Thymus (tissue), 11 donors: Measurements from ENCODE around the gene NBAS. TPM values are rescaled to one million over a fixed set of nuclear protein-coding genes. Genes with fewer than 3 reads are reported as not detected.

Experiments
- DNase-seq, 9 donors: peaks; one replicate each; pipeline ENCODE4 v3.0.0-alpha.2; 2013; ENCODE audit warnings: low spot score in 9 of 9, low read depth in 6 of 9, missing footprints in 1 of 9
- H3K27ac ChIP-seq, 2 donors: one replicate each; pipeline ENCODE4 v1.5.1; 2013; ENCODE audit warnings: control low read depth in 1 of 2, low read depth in 1 of 2, low read length in 1 of 2, mild to moderate bottlenecking in 1 of 2, moderate library complexity in 1 of 2
- H3K27me3 ChIP-seq, 2 donors: one replicate each; pipeline ENCODE4 v1.5.1; 2013; ENCODE audit warnings: low read length in 1 of 2; ENCODE audit not compliant: control insufficient read depth in 2 of 2, insufficient read depth in 1 of 2
- H3K36me3 ChIP-seq, 2 donors: one replicate each; pipeline ENCODE4 v1.5.1; 2013; ENCODE audit warnings: low read length in 1 of 2, mild to moderate bottlenecking in 1 of 2, moderate library complexity in 1 of 2; ENCODE audit not compliant: control insufficient read depth in 2 of 2, insufficient read depth in 2 of 2
- H3K4me1 ChIP-seq, 2 donors: one replicate each; pipeline ENCODE4 v1.5.1; 2013; ENCODE audit warnings: low read length in 2 of 2; ENCODE audit not compliant: control insufficient read depth in 2 of 2, insufficient read depth in 2 of 2
- H3K4me3 ChIP-seq, 2 donors: one replicate each; pipeline ENCODE4 v1.5.1; 2013; ENCODE audit warnings: low read length in 2 of 2, control low read depth in 1 of 2, mild to moderate bottlenecking in 1 of 2
- H3K9me3 ChIP-seq, 2 donors: one replicate each; pipeline ENCODE4 v1.5.1; 2013; ENCODE audit warnings: low read length in 1 of 2, mild to moderate bottlenecking in 1 of 2; ENCODE audit not compliant: control insufficient read depth in 2 of 2, insufficient read depth in 1 of 2
- WGBS: extraction: QIAGEN DNeasy Blood & Tissue Kit; methylation state at CpG from one replicate; pipeline ENCODE4 v1.1.7; 2013; 5-methylcytosine and 5-hydroxymethylcytosine counted together
- polyA plus RNA-seq: library from polyadenylated mRNA; stranded (reverse); fragments of 200-250 nt; gene quantifications from one replicate; pipeline ENCODE4 v1.2.3, GENCODE V29; 2013
- total RNA-seq: library from RNA; stranded (reverse); fragments of 120-200 nt; gene quantifications from one replicate; pipeline ENCODE4 v1.2.4, GENCODE V29; 2013
- donor health status: healthy.

Gene NBAS
- total and polyA plus RNA-seq, 2 donors, result 31.4 to 36.9 TPM

- DNase-seq, result no peak
- Histone ChIP-seq H3K27me3 (no peaks in the 10 kb centered on the region), H3K4me3 (no peak overlapping the region), H3K36me3 (peaks cover 0 to 5% of the 10 kb centered on the region in 2 donors), H3K27ac (no peak overlapping the region), H3K9me3 (no peaks in the 10 kb centered on the region), H3K4me1 (peaks cover 5 to 14% of the 10 kb centered on the region in 2 donors)
- WGBS, result 97% methylated on average over 4 of the region's 4 CpGs
These were observed 4.7 kb downstream of the NBAS start for GRCh38 chr2:15556311-15556930.

- 98% methylated on average over 3 of the region's 3 CpGs for WGBS
- Histone ChIP-seq H3K9me3 (no peaks in the 10 kb centered on the region), H3K36me3 (peaks cover 0 to 5% of the 10 kb centered on the region in 2 donors), H3K27me3 (no peaks in the 10 kb centered on the region), H3K27ac (no peak overlapping the region), H3K4me1 (peaks cover 5 to 14% of the 10 kb centered on the region in 2 donors), H3K4me3 (no peak overlapping the region)
- DNase-seq, result no peak
These were observed 5.4 kb downstream of the NBAS start for GRCh38 chr2:15555760-15556193.

GRCh38 chr2:15554525-15555218 is 6.5 kb downstream of the NBAS start:
- DNase-seq, result no peak
- Histone ChIP-seq H3K4me3 (no peak overlapping the region), H3K9me3 (no peaks in the 10 kb centered on the region), H3K27ac (no peak overlapping the region), H3K36me3 (peaks cover 0 to 5% of the 10 kb centered on the region in 2 donors), H3K4me1 (peaks cover 3 to 8% of the 10 kb centered on the region in 2 donors), H3K27me3 (no peaks in the 10 kb centered on the region)
- WGBS, result 98% methylated on average over 5 of the region's 5 CpGs

GRCh38 chr2:15553951-15554350 is 7.2 kb downstream of the NBAS start:
- H3K4me1 ChIP-seq, result peaks cover 0 to 3% of the 10 kb centered on the region in 2 donors
- H3K27ac ChIP-seq, result no peak overlapping the region
- no peaks in the 10 kb centered on the region for H3K9me3 ChIP-seq
- H3K4me3 ChIP-seq, result no peak overlapping the region
- no peaks in the 10 kb centered on the region for H3K27me3 ChIP-seq
- no peak for DNase-seq
- 96% methylated on average over 3 of the region's 3 CpGs for WGBS
- peaks cover 0 to 5% of the 10 kb centered on the region in 2 donors for H3K36me3 ChIP-seq

- peaks cover 0 to 3% of the 10 kb centered on the region in 2 donors for H3K4me1 ChIP-seq
- H3K4me3 ChIP-seq, result no peak overlapping the region
- no peaks in the 10 kb centered on the region for H3K27me3 ChIP-seq
- peaks cover 0 to 8% of the 10 kb centered on the region in 2 donors for H3K36me3 ChIP-seq
- WGBS, result 94% methylated on average over 1 of the region's 1 CpG
- no peaks in the 10 kb centered on the region for H3K9me3 ChIP-seq
- no peak for DNase-seq
- no peak overlapping the region for H3K27ac ChIP-seq
These were observed 7.6 kb downstream of the NBAS start for GRCh38 chr2:15553519-15553918.

GRCh38 chr2:15548974-15549373 is 12.2 kb downstream of the NBAS start:
- H3K36me3 ChIP-seq, result peaks cover 0 to 4% of the 10 kb centered on the region in 2 donors
- no peaks in the 10 kb centered on the region for H3K9me3 ChIP-seq
- WGBS, result 98% methylated on average over 2 of the region's 2 CpGs
- no peak overlapping the region for H3K27ac ChIP-seq
- no peak for DNase-seq
- no peaks in the 10 kb centered on the region for H3K4me1 ChIP-seq
- H3K4me3 ChIP-seq, result no peak overlapping the region
- H3K27me3 ChIP-seq, result no peaks in the 10 kb centered on the region

- 99% methylated on average over 4 of the region's 4 CpGs for WGBS
- DNase-seq, result no peak
- Histone ChIP-seq H3K36me3 (peaks cover 0 to 4% of the 10 kb centered on the region in 2 donors), H3K9me3 (no peaks in the 10 kb centered on the region), H3K4me3 (no peak overlapping the region), H3K27me3 (no peaks in the 10 kb centered on the region), H3K4me1 (no peaks in the 10 kb centered on the region), H3K27ac (no peak overlapping the region)
These were observed 13.8 kb downstream of the NBAS start for GRCh38 chr2:15547115-15547876.

- Histone ChIP-seq H3K27ac (no peak overlapping the region), H3K4me1 (no peaks in the 10 kb centered on the region), H3K4me3 (no peak overlapping the region), H3K9me3 (no peaks in the 10 kb centered on the region), H3K27me3 (no peaks in the 10 kb centered on the region), H3K36me3 (peaks cover 0 to 4% of the 10 kb centered on the region in 2 donors)
- peak in 1 of 9 donors; percentile 0 for DNase-seq
- WGBS, result 97% methylated on average over 11 of the region's 11 CpGs
These were observed 14.6 kb downstream of the NBAS start for GRCh38 chr2:15546297-15547098.
